ENCODE data around the gene LRRC8D. TPM values are rescaled to one million over a fixed set of nuclear protein-coding genes. Genes with fewer than 3 reads are reported as not detected.

LRRC8D gene
- total RNA-seq, 2 donors from 2014 or later = 8.5 to 49.6 TPM

DNA sequence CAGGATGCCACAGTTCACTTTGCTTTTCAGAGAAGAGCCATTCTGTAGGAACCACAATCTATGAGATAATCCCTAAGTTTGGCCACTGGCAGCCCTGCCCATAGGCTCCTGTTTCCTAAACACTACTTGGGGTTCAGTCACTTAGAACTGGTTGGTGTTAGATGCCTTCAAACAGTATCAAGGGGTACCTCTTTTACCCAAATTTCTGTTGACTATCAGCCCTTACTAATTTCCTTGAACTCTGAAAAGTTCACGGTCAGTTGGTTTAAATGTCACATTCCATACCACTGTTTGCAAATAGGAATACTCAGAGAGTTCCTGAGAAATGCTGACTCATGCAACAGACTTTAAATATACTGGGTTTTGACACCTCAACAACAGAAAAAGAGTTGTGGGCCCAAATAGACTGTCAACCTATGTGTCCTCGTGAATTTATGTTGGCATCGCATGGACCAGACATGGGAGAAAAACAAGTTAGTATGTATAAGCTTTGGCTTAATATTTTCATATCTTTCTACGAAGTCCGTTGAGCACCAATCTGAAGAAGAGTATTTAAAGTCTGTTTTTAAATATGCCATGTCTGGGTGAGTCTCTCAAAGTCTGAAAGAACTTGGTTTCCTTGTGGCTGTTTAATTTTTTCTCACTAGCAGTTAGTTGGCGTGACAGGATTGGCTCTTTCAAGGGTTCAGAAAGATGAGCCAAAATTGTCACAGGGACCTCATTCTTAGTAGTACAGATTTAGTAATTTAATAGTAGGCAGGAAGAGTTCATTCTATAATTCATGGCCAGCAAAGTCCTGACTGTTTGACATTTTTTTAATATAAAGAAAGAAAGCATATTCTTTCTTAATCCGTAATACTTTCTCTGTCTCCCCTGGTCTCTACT lies 117.6 kb downstream of the LRRC8D start:
- DNase-seq (ENCODE audit: low spot score) = no peak
- Histone ChIP-seq H3K27ac (no peak overlapping the region), H3K36me3 (no peaks in the 10 kb centered on the region), H3K4me3 (no peak overlapping the region), H3K27me3 (replicated peaks; ENCODE audit: insufficient read depth) (no peaks in the 10 kb centered on the region), H3K9me3 (no peaks in the 10 kb centered on the region), H3K4me1 (replicated peaks) (no peaks in the 10 kb centered on the region)
- no peak for TF ChIP-seq POLR2A (IDR thresholded peaks at IDR 0.05)
- no peak for TF ChIP-seq POLR2AphosphoS5 (IDR thresholded peaks at IDR 0.05)
- TF ChIP-seq, protein P1, sequence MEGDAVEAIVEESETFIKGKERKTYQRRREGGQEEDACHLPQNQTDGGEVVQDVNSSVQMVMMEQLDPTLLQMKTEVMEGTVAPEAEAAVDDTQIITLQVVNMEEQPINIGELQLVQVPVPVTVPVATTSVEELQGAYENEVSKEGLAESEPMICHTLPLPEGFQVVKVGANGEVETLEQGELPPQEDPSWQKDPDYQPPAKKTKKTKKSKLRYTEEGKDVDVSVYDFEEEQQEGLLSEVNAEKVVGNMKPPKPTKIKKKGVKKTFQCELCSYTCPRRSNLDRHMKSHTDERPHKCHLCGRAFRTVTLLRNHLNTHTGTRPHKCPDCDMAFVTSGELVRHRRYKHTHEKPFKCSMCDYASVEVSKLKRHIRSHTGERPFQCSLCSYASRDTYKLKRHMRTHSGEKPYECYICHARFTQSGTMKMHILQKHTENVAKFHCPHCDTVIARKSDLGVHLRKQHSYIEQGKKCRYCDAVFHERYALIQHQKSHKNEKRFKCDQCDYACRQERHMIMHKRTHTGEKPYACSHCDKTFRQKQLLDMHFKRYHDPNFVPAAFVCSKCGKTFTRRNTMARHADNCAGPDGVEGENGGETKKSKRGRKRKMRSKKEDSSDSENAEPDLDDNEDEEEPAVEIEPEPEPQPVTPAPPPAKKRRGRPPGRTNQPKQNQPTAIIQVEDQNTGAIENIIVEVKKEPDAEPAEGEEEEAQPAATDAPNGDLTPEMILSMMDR (IDR thresholded peaks at IDR 0.05) = no peak
- intact Hi-C loops (cut with DNase I) = no loop called here
- WGBS = 58% methylated on average over 7 of the region's 7 CpGs

GRCh38 chr1:89939059-89939570 lies 118.3 kb downstream of the LRRC8D start:
- intact Hi-C loops (cut with DNase I) = no loop called here
- no peaks in the 10 kb centered on the region for H3K27me3 ChIP-seq (replicated peaks; ENCODE audit: insufficient read depth)
- H3K36me3 ChIP-seq = no peaks in the 10 kb centered on the region
- no peaks in the 10 kb centered on the region for H3K4me1 ChIP-seq (replicated peaks)
- H3K4me3 ChIP-seq = no peak overlapping the region
- no peak for DNase-seq (ENCODE audit: low spot score)
- 40% methylated on average over 7 of the region's 7 CpGs for WGBS
- TF ChIP-seq POLR2A (IDR thresholded peaks at IDR 0.05) (no peak), POLR2AphosphoS5 (IDR thresholded peaks at IDR 0.05) (no peak)
- TF ChIP-seq, protein P1 (IDR thresholded peaks at IDR 0.05) = no peak
- no peaks in the 10 kb centered on the region for H3K9me3 ChIP-seq
- H3K27ac ChIP-seq = no peak overlapping the region

DNA sequence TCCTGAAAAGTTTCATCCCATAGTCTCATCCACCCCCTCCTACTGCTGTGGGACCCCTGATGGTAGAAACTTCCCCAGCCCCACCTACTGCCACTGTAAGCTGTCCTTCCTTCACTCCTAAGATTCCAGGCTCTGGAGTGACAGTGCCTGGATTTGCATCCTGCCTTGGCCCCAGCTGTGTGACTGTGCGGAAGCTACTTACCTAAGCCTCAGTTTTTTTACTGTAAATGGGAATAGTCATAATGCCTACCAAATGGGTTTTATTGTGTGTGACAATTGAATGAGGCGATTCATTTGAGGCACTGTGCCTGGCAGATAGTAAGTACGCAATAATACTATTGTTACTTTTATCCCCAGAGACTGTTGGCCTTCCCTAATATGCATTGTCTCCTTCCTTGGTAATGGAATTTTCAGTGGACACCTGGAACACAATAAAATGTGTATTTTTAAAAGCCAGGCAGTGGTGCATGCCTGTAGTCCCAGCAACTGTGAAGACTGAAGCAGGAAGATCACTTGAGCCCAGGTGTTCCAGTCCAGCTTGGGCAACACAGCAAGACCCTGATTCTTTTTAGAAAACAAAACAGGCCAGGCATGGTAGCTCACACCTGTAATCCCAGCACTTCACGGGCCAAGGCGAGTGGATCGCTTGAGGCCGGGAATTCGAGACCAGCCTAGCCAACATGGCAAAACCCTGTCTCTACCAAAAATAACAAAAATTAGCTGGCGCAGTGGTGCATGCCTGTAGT lies 119.0 kb downstream of the LRRC8D start:
- no peaks in the 10 kb centered on the region for H3K9me3 ChIP-seq
- no peaks in the 10 kb centered on the region for H3K4me1 ChIP-seq (replicated peaks)
- no peaks in the 10 kb centered on the region for H3K27me3 ChIP-seq (replicated peaks; ENCODE audit: insufficient read depth)
- no peak overlapping the region for H3K4me3 ChIP-seq
- DNase-seq (ENCODE audit: low spot score) = no peak
- intact Hi-C loops (cut with DNase I) = no loop called here
- H3K27ac ChIP-seq = no peak overlapping the region
- no peak for TF ChIP-seq POLR2A (IDR thresholded peaks at IDR 0.05)
- no peak for TF ChIP-seq POLR2AphosphoS5 (IDR thresholded peaks at IDR 0.05)
- TF ChIP-seq, protein P1 (IDR thresholded peaks at IDR 0.05) = no peak
- WGBS = 96% methylated on average over 9 of the region's 9 CpGs
- no peaks in the 10 kb centered on the region for H3K36me3 ChIP-seq

DNA sequence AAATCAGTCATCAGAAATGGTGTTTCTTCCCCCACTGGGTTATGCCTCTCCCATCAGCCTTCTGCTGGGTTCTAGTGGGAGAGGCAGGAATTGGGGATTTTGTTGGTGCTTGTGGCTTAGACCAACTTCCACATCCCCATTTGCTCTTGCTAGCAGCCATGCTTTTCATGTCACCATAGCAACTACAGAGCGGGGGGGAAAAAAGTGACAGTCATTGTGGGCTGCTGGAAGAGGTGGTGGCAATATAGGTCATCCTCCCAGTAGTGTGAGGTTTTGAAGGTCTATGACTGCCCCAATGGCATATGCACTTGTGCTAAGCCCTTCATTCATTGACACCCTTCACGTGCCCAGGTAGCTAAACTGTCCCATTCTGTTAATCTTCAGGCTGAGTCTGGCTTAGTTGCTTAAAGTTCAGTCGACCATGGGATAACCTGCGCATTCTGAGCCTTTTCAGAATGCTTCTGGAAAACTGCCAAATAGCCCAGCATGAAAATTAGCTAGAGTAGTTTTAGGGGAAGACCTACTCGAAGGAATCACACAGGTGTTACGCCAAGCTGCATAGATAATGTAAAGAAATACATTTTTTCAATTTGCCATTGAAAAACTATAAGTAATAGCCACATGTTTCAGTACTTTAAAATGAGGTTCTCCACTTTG lies 120.4 kb downstream of the LRRC8D start:
- Histone ChIP-seq H3K27ac (no peak overlapping the region), H3K4me1 (replicated peaks) (no peaks in the 10 kb centered on the region), H3K4me3 (no peak overlapping the region), H3K27me3 (replicated peaks; ENCODE audit: insufficient read depth) (no peaks in the 10 kb centered on the region), H3K9me3 (no peaks in the 10 kb centered on the region), H3K36me3 (no peaks in the 10 kb centered on the region)
- intact Hi-C loops (cut with DNase I) = no loop called here
- DNase-seq (ENCODE audit: low spot score) = no peak
- WGBS = 90% methylated on average over 6 of the region's 6 CpGs
- TF ChIP-seq, protein P1 (IDR thresholded peaks at IDR 0.05) = no peak
- TF ChIP-seq POLR2A (IDR thresholded peaks at IDR 0.05) (no peak), POLR2AphosphoS5 (IDR thresholded peaks at IDR 0.05) (no peak)
